Superior temporal gyrus (tissue), 1 donor: ENCODE data around the gene RSL24D1.
"Not testable (repeated sequence)": the region's sequence is repeated elsewhere in the genome, so short reads cannot be mapped to it uniquely, and the experiment has no call there.

Experiments used
- DNase-seq: peaks from one replicate; pipeline ENCODE4 v3.0.0-alpha.2; 2016; ENCODE audit errors: extremely low spot score

The RSL24D1 gene

DNA sequence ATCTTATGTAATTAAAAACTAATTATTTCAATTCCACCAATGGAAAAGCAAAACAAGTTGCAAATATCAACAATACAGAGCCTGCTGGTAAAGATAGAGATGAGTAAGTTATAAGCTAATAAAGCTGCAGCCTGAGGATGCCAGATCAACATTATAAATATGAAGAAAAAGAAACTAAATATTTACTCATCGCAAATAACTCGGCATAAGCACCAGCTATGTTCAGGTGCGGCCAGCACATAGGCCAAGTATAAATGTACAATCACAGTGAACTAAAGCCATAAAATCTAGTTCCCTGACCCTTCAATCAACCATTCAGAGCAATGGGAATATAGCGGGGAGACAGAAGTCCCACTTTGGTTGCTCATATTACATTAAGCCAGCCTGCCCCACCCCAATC is 7.7 kb upstream of the RSL24D1 start:
- no peak for DNase-seq

- no peak for DNase-seq
Observed at GRCh38 chr15:55202206-55202605, 5.5 kb upstream of the RSL24D1 start.

- DNase-seq, result no peak
Observed at GRCh38 chr15:55198706-55199105, 2.0 kb upstream of the RSL24D1 start.

GRCh38 chr15:55197719-55198118 is 978 bp upstream of the RSL24D1 start:
- DNase-seq, result no peak

DNA sequence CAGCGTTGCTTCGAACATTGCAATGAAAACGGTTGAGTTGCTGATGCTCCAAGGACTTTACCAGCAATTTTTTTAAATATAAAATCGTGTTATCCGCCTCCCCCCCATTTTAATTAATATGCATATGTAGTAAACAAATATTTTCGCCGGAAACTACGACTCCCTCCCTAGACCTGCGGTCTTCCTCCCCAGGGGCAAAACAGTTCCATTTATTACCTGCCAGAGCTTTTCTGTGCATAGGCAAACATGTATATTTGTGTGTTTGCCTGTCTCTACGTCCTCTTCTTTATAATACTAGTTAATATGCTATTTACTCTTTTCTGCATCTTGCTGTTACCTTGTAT is 593 bp upstream of the RSL24D1 start:
- peak; percentile 41 for DNase-seq

- no peak for DNase-seq
Observed at GRCh38 chr15:55195996-55196395, 745 bp downstream of the RSL24D1 start.

- no peak for DNase-seq
Observed at GRCh38 chr15:55194256-55194655, 2.5 kb downstream of the RSL24D1 start.

- no peak for DNase-seq
Observed at GRCh38 chr15:55186331-55186730, 10.4 kb downstream of the RSL24D1 start.

DNA sequence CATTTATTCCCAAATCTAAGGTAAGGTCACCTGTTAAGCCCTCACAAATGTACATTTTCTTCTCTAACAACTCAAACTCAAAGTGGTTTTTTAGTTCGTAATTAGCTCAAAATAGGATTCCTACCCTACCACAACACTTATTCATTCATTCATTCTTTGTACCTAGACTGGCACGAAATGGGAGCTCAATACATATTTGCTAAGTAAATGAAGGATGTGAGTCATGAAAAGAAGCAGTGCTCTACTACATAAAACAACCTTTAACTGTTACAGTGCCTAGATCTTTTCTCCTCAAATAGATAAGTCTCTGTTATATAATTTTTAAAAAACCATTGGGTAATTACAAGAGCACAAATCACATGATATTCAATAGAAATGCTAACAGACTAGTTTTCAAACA is 13.1 kb downstream of the RSL24D1 start:
- no peak for DNase-seq

GRCh38 chr15:55179141-55179540 is 17.6 kb downstream of the RSL24D1 start:
- no peak for DNase-seq

- no peak for DNase-seq
Observed at GRCh38 chr15:55170361-55170760, 26.4 kb downstream of the RSL24D1 start.

GRCh38 chr15:55168350-55168974 is 28.3 kb downstream of the RSL24D1 start:
- DNase-seq, result peak; percentile 72

GRCh38 chr15:55164284-55164683 is 32.5 kb downstream of the RSL24D1 start:
- no peak for DNase-seq

DNA sequence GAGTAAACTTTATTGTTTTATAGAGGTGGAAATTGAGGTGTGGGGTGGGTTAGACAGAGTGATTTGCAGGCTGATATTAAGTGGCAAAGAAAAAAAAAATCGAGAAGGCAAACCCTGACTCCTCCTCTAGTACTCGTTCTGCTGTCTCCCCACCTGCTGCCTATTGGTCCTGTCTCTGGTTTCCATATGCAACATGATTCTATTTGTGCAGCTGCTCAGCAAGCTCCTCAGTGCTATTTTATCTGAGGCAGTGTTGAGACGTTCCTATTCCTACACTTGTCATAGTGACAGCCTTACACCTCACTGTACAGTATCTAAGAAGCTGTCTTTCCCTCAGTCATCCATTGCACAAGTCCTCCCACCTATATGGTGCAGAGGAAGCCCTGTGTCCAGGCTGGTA is 45.1 kb downstream of the RSL24D1 start:
- no peak for DNase-seq

DNA sequence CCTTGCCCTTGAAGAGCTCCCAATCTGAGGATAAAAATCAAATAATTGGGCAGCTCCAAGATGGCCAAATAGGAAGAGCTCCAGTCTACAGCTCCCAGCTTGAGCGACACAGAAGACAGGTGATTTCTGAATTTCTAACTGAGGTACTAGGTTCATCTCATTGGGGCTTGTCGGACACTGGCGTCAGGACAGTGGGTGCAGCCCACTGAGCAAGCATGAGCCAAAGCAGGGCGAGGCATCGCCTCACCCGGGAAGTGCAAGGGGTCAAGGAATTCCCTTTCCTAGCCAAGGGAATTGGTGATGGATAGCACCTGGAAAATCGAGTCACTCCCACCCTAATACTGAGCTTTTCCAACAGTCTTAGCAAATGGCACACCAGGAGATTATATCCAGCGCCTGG is 53.6 kb downstream of the RSL24D1 start:
- not testable (repeated sequence) for DNase-seq

DNA sequence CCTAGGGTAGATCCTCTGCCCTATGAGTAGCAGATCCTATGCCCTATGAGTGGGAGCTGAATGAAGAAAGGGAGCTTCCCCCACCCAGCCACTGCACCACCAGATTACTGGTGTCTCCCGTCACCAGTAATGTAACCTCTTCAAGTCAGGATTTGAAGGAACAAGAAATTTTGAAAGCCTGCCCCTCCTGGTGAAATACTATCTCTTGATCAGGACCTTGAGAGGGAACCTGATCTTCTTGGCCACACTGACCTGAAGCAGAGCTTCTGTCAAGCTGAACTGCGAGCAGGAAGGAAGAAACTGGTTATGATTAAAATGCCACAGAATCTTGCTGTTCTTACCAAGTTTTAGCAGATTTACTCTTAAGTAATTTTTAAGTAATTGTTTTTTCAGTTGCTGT is 62.8 kb downstream of the RSL24D1 start:
- no peak for DNase-seq

DNA sequence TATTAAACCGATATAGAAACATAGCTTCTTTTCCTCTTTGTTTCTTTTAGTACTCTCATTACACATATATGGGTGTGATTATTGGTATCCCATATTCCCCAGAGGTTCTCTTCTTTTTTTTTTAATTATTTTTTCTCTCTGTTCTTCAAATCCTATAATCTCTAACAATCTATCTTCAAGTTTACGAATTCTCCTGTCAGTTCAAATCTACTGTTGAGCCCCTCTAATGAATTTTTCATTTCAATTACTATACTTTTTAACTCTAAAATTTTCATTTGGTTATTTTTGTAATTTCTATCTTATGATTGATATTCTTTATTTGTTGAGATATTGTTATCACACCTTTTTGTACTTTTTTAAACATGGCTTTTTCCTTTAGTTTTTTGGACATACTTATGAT is 64.1 kb downstream of the RSL24D1 start:
- no peak for DNase-seq
